ENCODE measurements around the gene ALK.

GRCh38 chr2:29479401-29479800 is 442.0 kb downstream of the ALK start:
- TF ChIP-seq CTCF (conservative IDR thresholded peaks at IDR 0.05; ENCODE audit: low read depth, low read length) (no peak), EZH2phosphoT487 (IDR thresholded peaks at IDR 0.05; ENCODE audit: borderline replicate concordance, low read length) (no peak), EZH2 (IDR thresholded peaks at IDR 0.05; ENCODE audit: low read length, unreplicated experiment) (no peak)
